PC-9 (cell line): ENCODE results near the gene TMEM147. TPM values are rescaled to one million over a fixed set of nuclear protein-coding genes. Genes with fewer than 3 reads are reported as not detected.

Source experiments
- BruUV-seq: library from RNA; stranded (reverse); fragments of 400-500 nt; replicated peaks from 2 replicates; lab custom pipeline; 2021; lab: Mats Ljungman, UMichigan
- CTCF ChIA-PET: fragments of 300-600 bp; sonication (Branson Sonifier 250); formaldehyde crosslinking; loops from one replicate; lab custom pipeline; 2022; ENCODE audit warnings: antibody characterized with exemption; lab: Charles Lee
- POLR2A ChIA-PET: fragments of 300-600 bp; sonication (Branson Sonifier 250); formaldehyde crosslinking; loops from one replicate; lab custom pipeline; 2022; ENCODE audit warnings: antibody characterized with exemption; ENCODE audit not compliant: unreplicated experiment; lab: Charles Lee
- DNase-seq, 2 experiments: peaks; one replicate each; pipeline versions ENCODE4 v3.0.0 to v3.0.0-alpha.2; 2015 to 2022; ENCODE audit warnings: mixed read lengths in 1 of 2
- H2AFZ ChIP-seq: fragments of 200-600 bp; sonication (generic); 2 replicates; pipeline ENCODE4 v1.8.1; 2017; ENCODE audit warnings: antibody characterized with exemption
- H3F3A ChIP-seq: fragments of 200-600 bp; sonication (generic); 2 replicates; pipeline ENCODE4 v1.8.1; 2017; ENCODE audit warnings: antibody characterized with exemption, mild to moderate bottlenecking, low read depth; ENCODE audit not compliant: insufficient read depth
- H3K27ac ChIP-seq: fragments of 200-600 bp; sonication (generic); 2 replicates; pipeline ENCODE4 v1.6.1; 2016; ENCODE audit warnings: mixed run types
- H3K27me3 ChIP-seq: fragments of 200-600 bp; sonication (generic); 2 replicates; pipeline ENCODE4 v1.6.1; 2016; ENCODE audit warnings: low read depth, mixed run types; ENCODE audit not compliant: insufficient read depth
- H3K36me3 ChIP-seq: fragments of 200-600 bp; sonication (generic); 2 replicates; pipeline ENCODE4 v1.6.1; 2016; ENCODE audit warnings: low read depth, mixed run types
- H3K4me1 ChIP-seq: fragments of 200-600 bp; sonication (generic); replicated peaks from 2 replicates; pipeline ENCODE4 v1.6.1; 2016; ENCODE audit warnings: mixed run types; ENCODE audit not compliant: insufficient read depth
- H3K4me2 ChIP-seq: fragments of 200-600 bp; sonication (generic); 2 replicates; pipeline ENCODE4 v1.6.1; 2017; ENCODE audit warnings: mixed run types
- H3K4me3 ChIP-seq: fragments of 200-600 bp; sonication (generic); 2 replicates; pipeline ENCODE4 v1.6.1; 2016; ENCODE audit warnings: mixed run types
- H3K79me2 ChIP-seq: fragments of 200-600 bp; sonication (generic); 2 replicates; pipeline ENCODE4 v1.6.1; 2017; ENCODE audit warnings: low read depth, mixed run types
- H3K9me2 ChIP-seq: fragments of 200-600 bp; sonication (generic); 2 replicates; pipeline ENCODE4 v1.8.1; 2017; ENCODE audit warnings: mild to moderate bottlenecking; ENCODE audit not compliant: insufficient read depth
- H3K9me3 ChIP-seq: fragments of 200-600 bp; sonication (generic); 2 replicates; pipeline ENCODE4 v1.8.1; 2016; ENCODE audit warnings: low read depth; ENCODE audit not compliant: insufficient read depth
- H4K20me1 ChIP-seq: fragments of 200-600 bp; sonication (generic); 2 replicates; pipeline ENCODE4 v1.8.1; 2017; ENCODE audit not compliant: insufficient read depth
- CTCF ChIP-seq: fragments of 200-600 bp; sonication (generic); conservative IDR thresholded peaks from 2 replicates; pipeline ENCODE4 v1.6.1; 2017; ENCODE audit warnings: mixed run types, antibody characterized with exemption, mild to moderate bottlenecking, moderate library complexity
- EZH2 ChIP-seq: fragments of 200-600 bp; sonication (generic); IDR thresholded peaks from 2 replicates; pipeline ENCODE4 v1.8.0; 2017; ENCODE audit warnings: antibody characterized with exemption, low read depth
- intact Hi-C: fragments of 100-400 bp; cut with micrococcal nuclease; formaldehyde crosslinking; loops from one replicate; pipeline ENCODE4 v1.10.0; 2022; ENCODE audit not compliant: unreplicated experiment
- total RNA-seq: library from RNA; stranded (reverse); gene quantifications from 2 replicates; pipeline ENCODE4 v1.2.3, GENCODE V29; 2021

TMEM147 gene
- total RNA-seq, 1 experiment from 2014 or later, result 82.6 TPM

DNA sequence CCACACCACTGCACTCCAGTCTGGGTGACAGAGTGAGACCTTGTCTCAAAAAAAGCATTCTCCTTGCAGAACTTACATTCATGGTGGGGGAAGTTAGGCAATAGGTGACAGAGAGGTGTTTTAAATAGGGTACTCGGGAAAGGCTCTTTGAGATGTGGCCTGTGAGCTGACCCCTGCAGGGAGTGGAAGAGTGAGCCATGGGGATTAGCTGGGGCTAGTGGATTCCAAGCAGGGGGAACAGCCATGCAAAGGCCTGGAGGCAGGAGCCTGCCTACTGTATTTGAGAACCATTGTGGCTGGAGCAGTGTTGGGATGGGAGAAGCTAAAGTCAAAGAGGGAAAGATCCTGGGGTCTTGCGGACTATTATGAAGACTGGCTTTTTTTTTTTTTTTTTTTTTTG, 28.1 kb upstream of the TMEM147 start:
- BruUV-seq, result no TSS peak
- H3K36me3 ChIP-seq, result no peaks in the 10 kb centered on the region
- intact Hi-C loops, result no loop called here
- H4K20me1 ChIP-seq, result no peaks in the 10 kb centered on the region
- POLR2A ChIA-PET, result interaction anchor here (0.6 kb wide), 1 partner anchor 425 kb away, joined by 18 read pairs; no protein-coding TSS in a partner anchor
- no peak overlapping the region for H3K4me3 ChIP-seq
- H3K27ac ChIP-seq, result no peak overlapping the region
- no peaks in the 10 kb centered on the region for H3F3A ChIP-seq
- H3K9me2 ChIP-seq, result no peaks in the 10 kb centered on the region
- CTCF ChIA-PET, result no interaction called here
- H3K4me1 ChIP-seq, result peaks cover 12% of the 10 kb centered on the region; the same call in 1 of the 2 replicates
- no peak overlapping the region for H3K4me2 ChIP-seq
- DNase-seq, result no peak
- no peak for TF ChIP-seq CTCF
- TF ChIP-seq EZH2, result no peak
- H3K27me3 ChIP-seq, result no peaks in the 10 kb centered on the region
- no peak overlapping the region for H2AFZ ChIP-seq
- H3K9me3 ChIP-seq, result no peaks in the 10 kb centered on the region
- no peaks in the 10 kb centered on the region for H3K79me2 ChIP-seq

DNA sequence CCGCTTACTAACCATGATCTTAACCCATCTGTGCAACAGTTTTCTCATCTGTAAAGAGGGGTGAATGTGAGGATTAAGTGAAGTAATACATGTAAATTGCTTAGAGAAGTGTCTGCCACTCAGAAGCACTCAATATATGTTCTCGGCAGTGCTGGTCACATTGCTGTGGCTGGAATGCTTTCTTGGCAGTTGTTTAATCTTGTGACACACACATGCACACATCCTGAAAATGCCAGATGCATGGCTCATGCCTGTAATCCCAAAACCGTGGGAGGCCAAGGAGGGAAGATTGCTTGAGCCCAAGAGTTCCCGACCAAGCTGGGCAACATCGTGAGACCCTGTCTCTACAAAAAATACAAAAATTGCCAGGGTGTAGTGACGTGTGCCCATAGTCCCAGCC, 27.1 kb upstream of the TMEM147 start:
- H4K20me1 ChIP-seq, result no peaks in the 10 kb centered on the region
- DNase-seq, result peak in 1 of 2 experiments; percentile 57
- peaks cover 9% of the 10 kb centered on the region; the same call in 1 of the 2 replicates for H3K4me1 ChIP-seq
- H2AFZ ChIP-seq, result no peak overlapping the region
- H3K79me2 ChIP-seq, result no peaks in the 10 kb centered on the region
- H3K27me3 ChIP-seq, result no peaks in the 10 kb centered on the region
- H3F3A ChIP-seq, result no peaks in the 10 kb centered on the region
- H3K27ac ChIP-seq, result no peak overlapping the region
- H3K4me2 ChIP-seq, result no peak overlapping the region
- intact Hi-C loops, result no loop called here
- TF ChIP-seq EZH2 (no peak), CTCF (no peak)
- H3K4me3 ChIP-seq, result no peak overlapping the region
- BruUV-seq, result no TSS peak
- no peaks in the 10 kb centered on the region for H3K9me2 ChIP-seq
- H3K9me3 ChIP-seq, result no peaks in the 10 kb centered on the region
- ChIA-PET CTCF (no interaction called here), POLR2A (no interaction called here)
- no peaks in the 10 kb centered on the region for H3K36me3 ChIP-seq

DNA sequence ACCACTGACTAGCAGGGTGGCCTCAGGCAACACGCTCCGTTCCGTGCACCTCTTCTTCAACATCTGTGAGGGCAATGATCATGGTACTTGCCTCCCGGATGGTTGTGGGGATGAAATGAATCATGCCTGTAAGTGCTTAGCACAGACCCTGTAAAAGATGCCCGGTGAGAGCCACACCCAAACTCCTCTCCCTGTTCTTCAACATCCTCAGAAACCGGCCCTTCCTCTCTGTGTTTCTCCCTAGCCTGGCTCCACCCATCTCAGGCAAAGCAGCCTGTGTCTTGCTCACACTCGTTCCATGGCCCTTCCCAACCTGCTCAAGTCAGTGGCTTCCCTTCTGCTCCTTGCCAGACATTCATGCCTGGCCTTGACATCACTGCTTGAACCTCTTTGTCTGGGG, 26.1 kb upstream of the TMEM147 start:
- no peaks in the 10 kb centered on the region for H4K20me1 ChIP-seq
- BruUV-seq, result no TSS peak
- intact Hi-C loops, result no loop called here
- no peaks in the 10 kb centered on the region for H3K79me2 ChIP-seq
- no peak overlapping the region for H3K4me2 ChIP-seq
- no peaks in the 10 kb centered on the region for H3K9me3 ChIP-seq
- H3K4me1 ChIP-seq, result 0 out of 2 replicates have a peak, but pooled peaks cover under 1% of the 10 kb centered on the region
- H3K4me3 ChIP-seq, result no peak overlapping the region
- ChIA-PET CTCF (no interaction called here), POLR2A (interaction anchor here (0.6 kb wide), 1 partner anchor 22 kb away, joined by 3 read pairs; no protein-coding TSS in a partner anchor)
- TF ChIP-seq CTCF (no peak), EZH2 (no peak)
- H3F3A ChIP-seq, result no peaks in the 10 kb centered on the region
- no peak overlapping the region for H3K27ac ChIP-seq
- H2AFZ ChIP-seq, result no peak overlapping the region
- H3K36me3 ChIP-seq, result no peaks in the 10 kb centered on the region
- DNase-seq, result peak; percentile 40 to 66
- no peaks in the 10 kb centered on the region for H3K9me2 ChIP-seq
- H3K27me3 ChIP-seq, result 0 out of 2 replicates have a peak, but pooled peaks cover 1% of the 10 kb centered on the region
